Loucy (cell line): ENCODE measurements around the gene ZNF674.
"Not testable (repeated sequence)": the region's sequence is repeated elsewhere in the genome, so short reads cannot be mapped to it uniquely, and the experiment has no call there.

ENCODE experiments used
- EZH2phosphoT487 ChIP-seq: fragments of 200-600 bp; IDR thresholded peaks from 2 replicates; pipeline ENCODE4 v1.6.1; 2018; ENCODE audit warnings: antibody characterized with exemption, mild to moderate bottlenecking, moderate library complexity, borderline replicate concordance
- TF ChIP-seq, protein P1 (sequence below): fragments of 200-600 bp; sonication (generic); conservative IDR thresholded peaks from 2 replicates; pipeline ENCODE4 v1.5.1; 2014; ENCODE audit warnings: mild to moderate bottlenecking, antibody characterized with exemption, low read length

DNA sequence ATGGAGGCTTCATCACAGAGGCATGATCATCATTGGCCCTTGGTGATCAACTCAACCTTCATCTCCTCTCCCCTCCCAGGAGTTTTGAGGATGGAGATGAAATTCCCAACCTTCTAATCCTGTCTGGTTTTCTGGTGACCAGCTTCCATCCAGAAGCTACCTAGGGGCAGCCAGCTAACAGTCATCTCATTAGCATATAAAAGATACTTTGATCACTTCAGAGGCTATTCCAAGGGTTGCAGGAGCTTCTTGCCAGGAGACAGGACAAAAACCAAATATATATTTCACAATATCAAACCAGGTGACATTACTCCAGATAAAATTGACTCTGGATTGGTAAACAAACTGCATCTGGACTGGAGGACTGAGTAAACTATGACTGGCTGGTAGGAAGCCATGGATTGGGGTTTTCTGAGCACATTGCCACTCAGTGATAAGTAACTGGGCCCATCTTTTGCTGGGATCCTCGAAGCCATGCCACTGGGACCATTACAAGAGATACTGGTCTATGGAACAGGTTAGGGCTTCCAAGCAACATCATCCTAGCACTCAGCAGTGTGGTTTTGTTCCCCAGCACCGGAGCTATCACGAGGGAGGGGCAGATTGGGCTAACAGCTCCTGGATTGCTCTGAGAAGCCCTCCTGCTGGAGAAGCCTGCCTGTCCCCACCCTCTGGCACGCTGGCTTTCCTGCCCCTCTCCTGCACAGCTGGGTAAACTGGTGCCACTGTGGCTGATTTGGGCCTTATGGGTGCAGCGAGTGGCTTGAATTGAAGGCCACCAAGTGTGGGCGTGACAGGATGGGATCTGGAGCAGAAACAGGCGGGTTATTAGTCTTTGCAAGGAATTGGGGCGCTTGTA lies 84.2 kb downstream of the ZNF674 start:
- TF ChIP-seq, protein P1, sequence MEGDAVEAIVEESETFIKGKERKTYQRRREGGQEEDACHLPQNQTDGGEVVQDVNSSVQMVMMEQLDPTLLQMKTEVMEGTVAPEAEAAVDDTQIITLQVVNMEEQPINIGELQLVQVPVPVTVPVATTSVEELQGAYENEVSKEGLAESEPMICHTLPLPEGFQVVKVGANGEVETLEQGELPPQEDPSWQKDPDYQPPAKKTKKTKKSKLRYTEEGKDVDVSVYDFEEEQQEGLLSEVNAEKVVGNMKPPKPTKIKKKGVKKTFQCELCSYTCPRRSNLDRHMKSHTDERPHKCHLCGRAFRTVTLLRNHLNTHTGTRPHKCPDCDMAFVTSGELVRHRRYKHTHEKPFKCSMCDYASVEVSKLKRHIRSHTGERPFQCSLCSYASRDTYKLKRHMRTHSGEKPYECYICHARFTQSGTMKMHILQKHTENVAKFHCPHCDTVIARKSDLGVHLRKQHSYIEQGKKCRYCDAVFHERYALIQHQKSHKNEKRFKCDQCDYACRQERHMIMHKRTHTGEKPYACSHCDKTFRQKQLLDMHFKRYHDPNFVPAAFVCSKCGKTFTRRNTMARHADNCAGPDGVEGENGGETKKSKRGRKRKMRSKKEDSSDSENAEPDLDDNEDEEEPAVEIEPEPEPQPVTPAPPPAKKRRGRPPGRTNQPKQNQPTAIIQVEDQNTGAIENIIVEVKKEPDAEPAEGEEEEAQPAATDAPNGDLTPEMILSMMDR, result not testable (repeated sequence)
- not testable (repeated sequence) for TF ChIP-seq EZH2phosphoT487
